Ishikawa (cell line): ENCODE data around the gene CHN1.

Experiments used
- CEBPB ChIP-seq: IDR thresholded peaks from 2 replicates; pipeline ENCODE4 v1.6.1; 2012
- EP300 ChIP-seq: IDR thresholded peaks from 2 replicates; pipeline ENCODE4 v1.6.1; 2012; ENCODE audit warnings: borderline replicate concordance
- MAX ChIP-seq: IDR thresholded peaks from 2 replicates; pipeline ENCODE4 v1.6.1; 2012
- RAD21 ChIP-seq: IDR thresholded peaks from 2 replicates; pipeline ENCODE4 v1.6.1; 2012; ENCODE audit warnings: low read depth

- no peak for TF ChIP-seq MAX
- TF ChIP-seq CEBPB: no peak
- no peak for TF ChIP-seq EP300
- no peak for TF ChIP-seq RAD21
Observed at GRCh38 chr2:174761837-174762236, 243.3 kb downstream of the CHN1 start.
